A549 treated with DMSO at 1 μM for 4 hours (cell line): ENCODE results near the gene SULF2. TPM values are rescaled to one million over a fixed set of nuclear protein-coding genes. Genes with fewer than 3 reads are reported as not detected.

ENCODE experiments used
- total RNA-seq: library from RNA; stranded (reverse); fragments of 200-300 nt; extraction: Qiagen RNA extraction; gene quantifications from 5 replicates; pipeline ENCODE4 v1.2.3, GENCODE V29; 2022; ENCODE audit warnings: low read depth

The SULF2 gene
- total RNA-seq, result 19.0 to 25.4 TPM (median 24.1 TPM) in 5 replicates

DNA sequence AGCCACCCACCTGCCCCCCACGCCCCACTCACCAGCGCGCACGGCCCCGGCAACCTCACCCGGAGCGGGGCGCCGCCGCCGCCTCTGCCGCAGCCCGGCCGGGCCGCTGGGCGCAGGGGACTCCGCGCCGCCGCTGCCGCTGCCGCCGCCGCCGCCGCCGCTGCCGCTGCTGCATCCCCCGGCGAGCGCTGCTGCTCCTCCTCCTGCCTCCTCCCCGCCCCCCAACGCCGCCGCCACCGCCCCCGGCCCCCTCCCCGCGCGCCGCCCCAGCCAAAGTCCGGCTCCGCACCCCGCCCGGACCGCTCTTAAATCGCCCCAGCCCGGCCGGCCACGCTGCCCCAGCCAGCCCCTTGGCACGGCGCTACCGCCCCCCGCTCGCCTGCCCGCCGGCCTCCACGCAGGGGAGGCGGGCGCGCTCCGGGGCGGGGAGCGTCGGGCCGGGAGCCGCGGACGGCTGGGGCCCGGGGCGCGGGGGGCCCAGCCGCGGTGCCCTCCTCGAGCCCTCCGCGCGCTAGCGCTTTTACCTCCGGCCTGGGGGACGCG, at the start of gene SULF2:
SULF2 (minus strand) TSS at position 171 of the 543 bp plus-strand sequence. CDS start 28,118 bp downstream, outside the sequence.

